AG10803 (cell line): ENCODE measurements around the gene VAV2.

ENCODE experiments used
- DNase-seq: peaks from one replicate; pipeline ENCODE4 v3.0.0; 2010; ENCODE audit warnings: low read depth
- H3K4me3 ChIP-seq: 2 replicates; pipeline ENCODE4 v1.5.1; 2011; ENCODE audit warnings: mild to moderate bottlenecking, low read length, control low read depth
- TF ChIP-seq, protein P1 (sequence below): conservative IDR thresholded peaks from 2 replicates; pipeline ENCODE4 v1.5.1; 2011; ENCODE audit warnings: mild to moderate bottlenecking, low read length, control low read depth, inconsistent platforms

The VAV2 gene

DNA sequence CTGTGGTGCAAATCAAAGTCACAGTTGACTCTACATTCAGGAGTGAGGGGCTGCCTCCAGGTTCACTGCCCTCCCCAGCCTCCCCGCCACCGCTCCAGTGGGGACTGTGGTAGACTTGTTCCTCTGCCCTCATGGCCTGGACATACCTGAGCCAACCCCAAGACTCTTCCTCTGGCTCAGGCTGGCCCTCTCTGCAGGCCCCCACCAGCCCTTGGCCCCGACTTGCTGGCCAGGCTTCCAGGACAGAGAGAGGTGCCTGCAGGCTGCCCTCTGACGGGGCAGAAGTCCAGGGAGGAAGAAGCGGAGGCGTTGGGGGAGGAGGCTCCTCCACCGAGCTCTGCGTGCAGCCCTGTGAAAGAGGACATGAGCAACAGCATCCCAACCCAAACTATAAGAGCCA lies 251.2 kb downstream of the VAV2 start:
- TF ChIP-seq, protein P1, sequence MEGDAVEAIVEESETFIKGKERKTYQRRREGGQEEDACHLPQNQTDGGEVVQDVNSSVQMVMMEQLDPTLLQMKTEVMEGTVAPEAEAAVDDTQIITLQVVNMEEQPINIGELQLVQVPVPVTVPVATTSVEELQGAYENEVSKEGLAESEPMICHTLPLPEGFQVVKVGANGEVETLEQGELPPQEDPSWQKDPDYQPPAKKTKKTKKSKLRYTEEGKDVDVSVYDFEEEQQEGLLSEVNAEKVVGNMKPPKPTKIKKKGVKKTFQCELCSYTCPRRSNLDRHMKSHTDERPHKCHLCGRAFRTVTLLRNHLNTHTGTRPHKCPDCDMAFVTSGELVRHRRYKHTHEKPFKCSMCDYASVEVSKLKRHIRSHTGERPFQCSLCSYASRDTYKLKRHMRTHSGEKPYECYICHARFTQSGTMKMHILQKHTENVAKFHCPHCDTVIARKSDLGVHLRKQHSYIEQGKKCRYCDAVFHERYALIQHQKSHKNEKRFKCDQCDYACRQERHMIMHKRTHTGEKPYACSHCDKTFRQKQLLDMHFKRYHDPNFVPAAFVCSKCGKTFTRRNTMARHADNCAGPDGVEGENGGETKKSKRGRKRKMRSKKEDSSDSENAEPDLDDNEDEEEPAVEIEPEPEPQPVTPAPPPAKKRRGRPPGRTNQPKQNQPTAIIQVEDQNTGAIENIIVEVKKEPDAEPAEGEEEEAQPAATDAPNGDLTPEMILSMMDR: no peak
- DNase-seq: no peak
- no peak overlapping the region for H3K4me3 ChIP-seq

DNA sequence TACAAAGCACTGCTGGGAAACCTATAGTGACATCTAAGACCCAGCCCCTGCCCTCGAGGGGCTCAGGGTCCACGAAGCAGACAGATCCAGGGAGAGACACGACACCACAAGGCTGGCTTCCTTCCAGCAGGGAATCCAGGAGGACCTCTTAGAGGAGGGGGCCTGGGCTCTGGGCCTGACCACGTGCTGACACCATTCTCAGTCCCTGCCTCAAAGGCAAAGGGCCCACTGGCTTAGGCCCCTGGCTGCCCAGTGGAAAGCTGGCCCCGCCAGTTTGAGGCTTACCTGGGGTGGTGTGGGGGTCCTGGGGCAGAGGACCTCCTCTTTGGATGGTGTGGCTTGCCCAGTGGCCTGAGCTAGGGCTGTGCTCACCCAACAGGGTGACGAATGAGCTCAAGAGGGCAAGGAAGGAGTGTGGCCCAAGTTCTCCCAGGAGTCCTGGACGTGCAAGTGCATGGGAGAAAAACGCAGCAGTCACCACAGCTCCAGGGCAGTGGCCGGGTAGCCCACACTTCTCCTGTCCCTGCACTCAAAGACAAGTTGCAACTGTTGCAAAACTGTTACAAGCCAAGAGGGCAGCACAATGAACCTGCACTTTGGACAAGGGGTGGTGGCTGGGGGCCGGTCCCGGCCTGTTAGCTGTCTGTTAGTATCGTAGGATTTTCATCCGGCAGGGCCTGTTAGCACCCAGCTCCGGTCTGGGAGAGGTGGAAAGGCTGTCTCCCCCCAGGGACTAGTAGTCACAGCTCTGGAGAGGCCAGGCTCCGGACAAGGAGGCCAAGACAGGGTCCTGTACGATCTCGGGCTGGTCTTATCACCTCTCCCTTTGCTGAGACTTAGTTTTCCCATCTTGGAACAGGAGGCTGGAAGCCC lies 252.5 kb downstream of the VAV2 start:
- no peak for DNase-seq
- TF ChIP-seq, protein P1: no peak
- no peak overlapping the region for H3K4me3 ChIP-seq

DNA sequence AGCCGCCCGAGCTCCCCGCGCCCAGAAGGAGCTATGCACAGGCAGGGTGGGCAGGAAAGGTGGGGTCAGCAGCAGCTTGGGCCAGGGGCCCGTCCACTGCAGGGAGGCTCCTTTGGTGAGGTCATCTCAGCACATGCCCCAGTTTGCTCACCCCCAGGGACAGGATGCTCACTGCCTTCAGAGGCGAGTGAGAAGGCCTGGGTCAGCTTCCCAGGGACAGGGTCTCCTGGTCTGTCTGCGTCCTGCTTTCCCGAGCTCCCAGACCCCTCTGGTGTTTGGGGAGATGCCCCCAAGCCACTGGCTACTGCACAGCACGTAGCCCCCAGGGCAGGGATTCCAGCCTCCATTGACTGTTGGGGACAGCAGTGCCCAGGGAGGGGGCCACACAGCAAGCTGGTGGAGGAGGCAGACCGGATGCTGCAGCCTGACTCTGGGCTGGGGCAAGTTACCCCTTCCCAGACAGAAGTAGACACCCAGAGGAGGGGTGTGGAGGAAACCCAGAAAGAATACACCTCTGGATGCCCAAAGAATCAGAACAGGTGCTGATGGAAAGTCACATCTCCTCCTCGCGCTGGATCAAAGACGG lies 253.4 kb downstream of the VAV2 start:
- no peak overlapping the region for H3K4me3 ChIP-seq
- no peak for DNase-seq

DNA sequence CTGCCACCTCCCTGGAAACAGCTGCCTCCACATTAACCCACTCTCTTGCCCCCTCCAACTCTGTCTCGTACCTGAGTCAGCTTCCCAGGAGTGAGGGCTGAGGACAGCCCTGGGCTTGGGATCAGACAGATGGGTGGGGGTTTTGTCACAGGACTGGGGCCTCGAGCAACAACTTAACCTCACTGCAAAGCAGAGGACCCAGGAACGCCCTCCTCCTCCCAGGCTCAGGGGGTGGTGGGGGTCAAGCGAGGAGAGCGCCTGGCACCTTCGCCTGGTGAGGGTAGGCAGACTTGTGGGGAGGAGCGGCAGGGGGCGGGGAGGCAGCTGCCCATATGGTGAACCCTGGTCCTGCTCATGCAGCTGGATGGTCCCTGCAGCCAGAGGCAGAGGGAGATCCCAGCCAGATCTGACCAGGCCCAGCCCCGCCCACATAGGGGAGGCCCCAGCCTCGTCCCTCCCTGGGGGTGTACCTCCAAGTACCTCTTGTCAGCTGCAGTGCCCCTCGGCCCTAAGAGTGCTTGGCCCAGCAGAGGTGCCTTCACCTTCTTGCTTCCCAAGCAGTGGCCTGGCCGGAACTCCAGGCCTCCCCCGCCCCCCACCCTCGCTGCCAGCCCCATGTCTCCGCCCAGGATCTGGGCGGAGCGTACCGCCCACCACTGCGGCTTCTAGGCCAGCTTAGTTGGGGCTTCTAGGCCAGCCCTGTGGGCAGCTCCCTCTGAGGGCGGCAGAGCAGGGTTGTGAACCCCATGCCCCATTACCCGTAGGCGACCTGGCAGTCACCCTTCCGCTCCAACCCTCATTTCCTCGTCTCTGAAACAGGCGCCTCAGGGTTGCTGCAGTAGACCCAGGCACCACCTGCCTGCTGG lies 254.1 kb downstream of the VAV2 start, which contains the start of gene SARDH:
Gene SARDH, minus strand, starts transcription at position 579 of the 866 bp plus-strand sequence. CDS start 4,179 bp downstream, outside the sequence.
- TF ChIP-seq, protein P1: no peak
- H3K4me3 ChIP-seq: peak within 1 kb of the TSS; percentile 49
- peak; percentile 5 for DNase-seq

More for the DNA sequence above, 253.4 kb downstream of the VAV2 start:
- TF ChIP-seq, protein P1: no peak

DNA sequence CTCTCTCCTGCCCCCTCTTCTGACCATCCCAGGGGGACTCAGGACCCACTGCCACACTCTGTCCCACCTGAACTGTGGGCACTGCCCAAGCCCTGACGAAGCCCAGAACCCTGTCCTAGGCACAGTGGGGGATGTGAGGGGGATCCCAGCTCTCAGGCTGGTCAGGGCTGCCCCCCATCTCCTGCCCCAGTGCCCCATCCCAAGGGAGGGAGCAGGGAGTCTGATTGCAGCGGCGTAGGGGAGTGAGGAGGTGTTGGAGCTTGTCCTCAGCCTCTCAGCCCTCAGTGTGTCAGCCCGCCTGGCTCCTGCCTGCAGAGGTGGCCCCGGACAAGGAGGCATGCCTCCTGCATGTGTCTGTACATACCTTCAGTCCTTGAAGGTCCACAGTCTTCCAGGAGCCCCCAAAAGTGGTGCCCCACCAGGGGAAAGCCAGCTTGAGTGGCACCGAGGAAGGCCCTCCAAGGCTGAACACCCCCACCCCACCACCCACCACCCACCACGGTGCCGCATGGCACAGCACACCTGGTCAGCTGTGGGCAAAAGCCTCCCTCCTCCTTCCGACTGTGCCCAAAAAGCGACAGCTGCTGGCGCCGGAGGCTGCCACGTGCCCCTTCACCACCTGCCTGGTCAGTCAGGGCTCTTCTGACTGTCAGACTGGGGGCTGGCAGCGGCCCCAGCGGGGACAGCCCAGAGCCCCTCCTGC lies 254.9 kb downstream of the VAV2 start:
- TF ChIP-seq, protein P1: no peak
- no peak overlapping the region for H3K4me3 ChIP-seq
- DNase-seq: no peak

DNA sequence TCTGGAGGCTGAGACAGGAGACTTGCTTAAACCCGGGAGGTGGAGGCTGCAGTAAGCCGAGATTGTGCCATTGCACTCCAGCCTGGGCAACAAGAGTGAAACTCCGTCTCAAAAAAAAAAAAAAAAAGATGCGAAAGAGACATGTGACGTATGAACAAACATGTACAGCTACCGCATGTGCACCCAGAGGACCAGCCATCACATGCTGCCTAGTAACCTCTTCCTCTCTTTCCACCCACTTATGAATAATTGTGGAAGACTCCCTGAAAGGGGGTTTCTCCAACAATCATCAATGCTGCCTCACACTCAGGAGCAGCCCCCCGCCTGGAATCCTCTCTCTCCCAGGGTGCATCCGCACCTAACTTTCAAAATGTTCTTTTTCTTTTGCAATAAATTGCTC lies 256.2 kb downstream of the VAV2 start:
- no peak for DNase-seq
- no peak overlapping the region for H3K4me3 ChIP-seq
- TF ChIP-seq, protein P1: no peak
